LHCN-M2 (cell line): ENCODE measurements around the gene CD276. TPM values are rescaled to one million over a fixed set of nuclear protein-coding genes. Genes with fewer than 3 reads are reported as not detected.

Experiments
- DNase-seq: peaks from one replicate; pipeline ENCODE4 v3.0.0-alpha.2; 2012; ENCODE audit warnings: low read depth
- total RNA-seq: library from RNA; depleted of rRNA; stranded (reverse); fragments of >200 nt; gene quantifications from 2 replicates; pipeline ENCODE4 v1.2.3, GENCODE V29; 2014

Gene CD276
- total RNA-seq, 1 experiment from 2014 or later: 47.1 TPM

DNA sequence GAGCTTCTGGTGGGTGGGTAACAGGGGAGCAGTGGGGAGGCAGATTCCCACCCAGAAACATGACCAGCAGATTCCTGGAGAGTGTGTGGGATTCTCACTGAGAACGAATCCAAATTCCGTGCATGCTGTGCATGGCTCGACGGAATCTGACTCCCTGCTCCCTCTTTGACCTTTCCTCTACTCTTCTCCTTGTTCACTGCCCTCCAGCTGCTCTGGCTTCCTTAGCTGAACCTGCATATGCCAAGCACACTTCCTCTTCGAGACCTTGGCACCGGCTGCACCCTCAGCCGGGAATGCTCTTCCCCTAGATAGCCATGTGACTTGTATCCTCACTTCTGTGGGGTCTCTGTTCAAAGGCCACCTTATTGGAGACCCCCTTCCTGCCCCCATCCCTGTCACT is 62.7 kb downstream of the CD276 start:
- no peak for DNase-seq

GRCh38 chr15:73747847-73748590 is 63.8 kb downstream of the CD276 start:
- no peak for DNase-seq

DNA sequence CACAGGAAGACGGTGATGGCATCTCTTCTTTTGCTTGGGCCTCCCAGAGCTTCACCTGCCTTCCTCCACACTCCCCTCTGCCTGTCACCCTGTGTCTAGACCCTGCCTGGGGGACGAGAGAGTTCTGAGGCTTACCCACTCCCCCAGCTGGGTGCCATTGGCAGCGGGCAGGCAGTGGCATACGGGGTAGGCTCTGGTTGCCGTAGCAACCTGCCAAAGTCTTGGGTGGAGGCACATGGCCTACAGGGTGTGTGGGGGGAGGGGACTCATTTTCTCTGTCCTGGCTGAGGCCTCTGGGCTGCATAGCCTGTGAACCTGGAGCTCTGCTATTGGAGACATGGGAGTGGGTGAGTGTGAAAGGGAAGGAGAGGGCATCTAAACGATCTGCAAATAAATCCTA is 64.5 kb downstream of the CD276 start:
- DNase-seq: no peak

DNA sequence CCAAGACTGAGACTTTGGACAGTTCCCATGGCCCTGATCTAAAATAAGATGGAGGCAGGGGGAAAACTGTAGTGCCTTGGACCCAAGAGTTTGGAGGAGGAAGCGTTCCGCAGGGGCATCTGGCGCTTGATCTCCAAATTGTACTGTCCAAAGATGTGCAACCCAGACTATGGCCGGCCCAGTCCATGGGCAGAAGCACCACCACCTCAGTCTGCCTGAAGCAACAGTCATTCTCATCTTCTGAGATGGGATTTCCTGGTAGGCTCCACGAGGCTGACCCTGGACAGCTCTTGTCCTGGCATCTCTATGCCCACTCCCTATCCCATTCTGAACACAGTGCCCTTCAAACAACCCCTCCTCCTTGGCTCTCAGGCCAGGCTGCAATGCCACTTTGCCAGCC is 65.3 kb downstream of the CD276 start:
- DNase-seq: no peak

DNA sequence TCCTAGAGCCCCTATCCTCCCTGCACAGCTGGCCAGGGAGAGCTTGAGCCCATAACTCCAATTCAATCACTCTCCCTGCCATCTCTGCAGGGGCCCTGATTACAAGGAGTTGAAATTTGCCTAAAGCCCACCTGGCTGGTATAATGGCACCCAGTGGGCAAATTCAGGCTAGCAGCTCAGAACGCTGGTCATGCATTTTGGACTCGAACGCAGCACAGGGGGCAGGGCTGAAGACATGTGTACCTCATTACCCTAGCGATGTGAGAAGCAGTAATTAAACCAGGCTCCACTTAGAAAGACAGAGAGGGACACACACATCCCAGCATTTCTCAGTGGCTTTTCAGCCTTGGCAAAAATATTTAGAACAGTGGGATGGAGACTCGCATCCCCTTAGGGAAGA is 65.8 kb downstream of the CD276 start:
- no peak for DNase-seq

DNA sequence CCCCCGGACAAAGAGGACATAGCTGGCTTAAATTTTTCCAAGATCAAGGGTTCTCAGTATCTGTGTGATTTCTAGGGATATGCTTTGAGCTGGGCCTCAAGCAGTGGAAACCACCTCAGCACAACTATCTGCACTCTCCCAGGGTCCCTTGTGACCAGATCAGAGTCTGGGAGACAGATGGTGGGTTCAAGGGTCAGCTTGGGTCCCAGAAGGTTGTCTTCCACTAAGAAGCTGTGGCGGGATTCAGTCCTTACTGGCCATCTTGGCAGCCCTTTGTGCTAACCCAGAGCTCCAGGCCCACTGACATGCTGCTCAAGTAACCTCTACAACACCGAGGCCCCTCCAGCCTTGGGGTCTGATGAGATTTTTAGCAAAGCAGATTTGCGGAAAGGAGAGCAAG is 66.3 kb downstream of the CD276 start:
- no peak for DNase-seq

- no peak for DNase-seq
Observed at GRCh38 chr15:73750951-73751350, 66.8 kb downstream of the CD276 start.

DNA sequence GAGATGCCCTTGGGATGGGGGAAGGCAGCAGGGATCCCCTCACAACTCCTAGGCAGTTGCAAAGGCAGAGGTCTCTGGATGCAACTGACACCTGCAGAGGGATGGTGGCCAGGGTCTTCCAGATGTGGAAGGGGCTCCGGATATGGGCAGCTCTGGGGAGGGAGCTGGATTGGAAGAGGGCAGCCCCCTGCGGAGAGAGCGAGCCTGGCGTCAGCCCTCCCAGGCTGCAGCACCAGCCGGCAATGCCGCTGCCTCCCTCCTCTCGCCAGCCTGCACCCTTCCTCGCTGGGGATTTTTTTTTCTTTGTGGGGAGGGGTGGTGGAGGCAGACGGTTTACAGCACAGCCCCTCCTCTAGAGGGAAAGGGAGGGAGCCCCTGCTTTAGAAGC is 67.3 kb downstream of the CD276 start:
- no peak for DNase-seq

- DNase-seq: no peak
Observed at GRCh38 chr15:73751899-73752805, 68.0 kb downstream of the CD276 start.

DNA sequence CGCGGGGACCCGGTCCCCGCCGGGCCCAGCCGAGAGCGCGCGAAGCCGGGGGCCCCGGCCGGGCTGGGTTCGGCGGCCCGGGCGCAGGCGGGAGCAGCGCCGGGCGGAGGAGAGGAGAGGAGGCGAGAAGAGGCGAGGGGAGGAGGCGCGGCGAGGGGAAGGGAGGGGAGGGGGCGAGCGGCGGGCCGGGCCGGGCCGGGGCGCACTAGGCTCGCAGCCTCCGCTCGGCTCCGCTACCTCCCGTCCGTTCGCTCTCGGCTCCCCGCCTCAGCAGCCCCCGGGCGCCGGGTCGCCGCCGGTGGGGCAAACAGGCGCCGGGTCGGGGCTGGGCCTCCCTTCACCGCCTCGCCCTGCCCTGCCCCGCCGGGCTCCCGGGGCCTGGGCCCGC is 68.6 kb downstream of the CD276 start:
- no peak for DNase-seq

DNA sequence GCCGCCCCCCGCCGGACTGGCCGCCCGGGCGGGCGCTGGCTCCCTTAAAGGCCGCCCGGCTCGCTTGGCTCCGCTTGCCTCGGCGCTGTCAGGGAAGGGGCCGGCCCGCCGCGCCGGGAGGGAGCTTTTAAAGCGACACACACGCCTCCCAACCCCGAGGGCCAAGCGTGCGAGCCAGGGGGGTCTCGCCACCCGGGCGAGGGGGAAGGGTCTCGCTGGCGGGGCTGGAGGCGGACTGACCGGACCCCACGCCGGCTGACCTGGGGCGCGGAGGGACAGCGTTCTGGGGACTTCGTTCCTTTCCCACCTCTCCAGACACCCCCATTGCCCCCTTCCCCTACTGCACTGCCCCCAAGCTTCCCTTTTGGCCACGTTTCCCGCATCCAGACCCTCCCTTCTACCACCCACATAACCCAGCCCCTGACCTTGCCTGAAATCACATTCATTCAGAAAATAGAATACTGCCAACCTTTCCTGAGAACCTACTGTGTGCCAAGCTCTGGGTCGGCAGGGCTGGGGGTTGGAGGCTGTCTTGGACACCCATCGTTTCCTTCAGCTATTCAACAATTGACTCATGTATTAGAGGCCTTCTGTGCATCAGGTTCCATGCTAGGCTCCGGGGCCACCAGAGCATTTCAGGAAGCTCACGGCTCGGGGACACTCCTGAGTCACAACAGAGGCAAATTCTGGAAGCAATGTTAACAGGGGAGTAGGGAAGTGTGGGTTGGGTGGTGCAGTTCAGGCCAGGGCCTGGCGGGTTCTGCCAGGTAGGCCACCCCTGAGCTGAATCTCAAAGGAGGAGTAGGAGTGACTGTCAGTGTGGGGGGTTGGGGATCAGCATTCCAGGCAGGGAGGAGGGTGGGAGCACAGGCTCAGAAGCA is 69.3 kb downstream of the CD276 start, which contains the start of gene INSYN1:
TSS of gene INSYN1 (minus strand) at position 102 of the 881 bp plus-strand sequence. CDS start 2,221 bp downstream, outside the sequence.
- no peak for DNase-seq

DNA sequence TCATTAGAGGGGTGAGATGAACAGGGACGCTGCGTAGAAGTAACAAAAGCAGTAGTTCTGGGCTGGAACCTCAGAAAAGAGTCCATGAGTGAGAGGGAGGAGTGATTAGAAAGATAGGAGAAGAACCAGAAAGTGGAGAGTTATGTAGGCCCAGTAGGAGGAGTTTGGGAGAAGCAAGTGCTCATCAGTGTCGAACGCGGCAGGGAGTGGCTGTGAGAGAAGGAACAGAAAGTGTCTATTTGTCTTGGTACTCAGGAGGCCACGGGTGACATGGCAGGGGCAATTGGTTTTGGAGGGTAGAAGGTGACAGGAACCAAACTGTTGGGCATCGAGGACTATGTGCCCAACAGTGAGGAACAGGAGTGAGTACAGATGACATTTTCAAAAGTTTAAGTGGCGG is 70.3 kb downstream of the CD276 start:
- DNase-seq: no peak

DNA sequence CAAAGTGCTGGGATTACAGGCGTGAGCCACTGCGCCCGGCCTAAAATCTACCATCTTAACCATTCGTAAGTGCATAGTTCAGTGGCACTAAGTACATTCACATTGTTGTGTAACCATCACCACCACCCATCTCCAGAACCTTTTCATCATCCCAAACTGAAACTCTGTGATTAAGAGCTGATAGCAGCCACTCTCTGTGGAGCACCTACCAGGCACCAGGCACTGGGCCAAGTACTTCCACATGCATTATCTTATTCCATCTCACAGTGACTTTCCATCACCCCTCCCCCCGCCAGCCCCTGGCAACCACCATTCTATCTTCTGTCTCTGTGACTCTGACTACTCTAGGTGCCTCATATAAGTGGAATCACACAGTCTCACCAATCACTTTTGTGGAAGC is 71.3 kb downstream of the CD276 start:
- no peak for DNase-seq

GRCh38 chr15:73755946-73756345 is 71.8 kb downstream of the CD276 start:
- DNase-seq: no peak

DNA sequence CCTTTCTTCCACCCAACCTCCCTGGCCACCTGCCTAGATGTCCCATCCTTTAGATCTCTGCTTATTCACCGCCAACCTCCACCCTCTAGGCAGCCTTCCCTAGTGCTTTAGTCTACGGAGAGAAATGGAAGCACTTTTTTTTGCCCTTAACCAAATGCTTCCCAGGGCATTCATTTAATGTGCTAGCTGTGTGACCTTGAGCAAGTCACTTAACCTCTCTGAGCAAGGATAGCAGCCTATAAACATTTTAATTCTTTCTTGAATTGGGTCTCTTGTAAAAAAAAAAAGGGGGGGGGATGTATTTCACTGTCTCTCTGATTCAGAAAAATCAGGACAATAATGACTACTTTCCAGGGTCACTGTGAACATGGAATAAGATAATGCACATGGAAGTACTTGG is 72.2 kb downstream of the CD276 start:
- no peak for DNase-seq

- DNase-seq: no peak
Observed at GRCh38 chr15:73756947-73757513, 72.8 kb downstream of the CD276 start.

- DNase-seq: no peak
Observed at GRCh38 chr15:73757571-73757970, 73.4 kb downstream of the CD276 start.

DNA sequence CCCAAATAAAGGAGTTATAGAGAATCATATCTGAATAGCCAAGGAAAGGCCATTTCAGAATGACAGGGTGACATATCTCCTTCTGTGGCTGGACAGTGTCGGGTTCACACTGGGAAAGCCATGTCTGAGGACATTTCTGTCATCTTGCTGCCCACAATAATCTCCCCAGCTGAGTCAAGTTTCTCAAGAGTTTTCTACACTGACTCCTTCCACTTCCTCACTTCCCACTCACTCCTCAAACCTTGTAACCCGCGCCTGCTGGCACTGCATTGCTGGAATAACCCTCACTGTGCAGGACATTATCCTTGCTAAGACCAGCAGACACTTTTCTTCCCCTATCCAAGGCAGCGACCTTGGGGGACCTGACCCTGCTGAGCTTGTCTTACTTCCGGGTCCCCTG is 74.3 kb downstream of the CD276 start:
- DNase-seq: no peak

GRCh38 chr15:73760330-73761329 is 76.4 kb downstream of the CD276 start:
- DNase-seq: no peak

- DNase-seq: no peak
Observed at GRCh38 chr15:73763931-73764330, 79.7 kb downstream of the CD276 start.
